K562 (cell line): ENCODE data around the gene PTPN12. TPM values are rescaled to one million over a fixed set of nuclear protein-coding genes. Genes with fewer than 3 reads are reported as not detected.
A peak's percentile ranks its signal among the peaks of the same experiment; 100 is the strongest.

Experiments used
- AFF1 ChIP-seq, 2 experiments: fragments of 450-650 bp; IDR thresholded peaks; 2 replicates each; pipeline ENCODE4 v1.6.1; 2018; ENCODE audit warnings: mild to moderate bottlenecking in 2 of 2, low read depth in 1 of 2; ENCODE audit not compliant: partially characterized antibody in 2 of 2
- ATF1 ChIP-seq, 2 experiments: fragments of 450-650 bp in 1 of 2; IDR thresholded peaks; 2 replicates each; pipeline ENCODE4 v1.6.1; 2016; ENCODE audit warnings: missing compliant biosample characterization in 1 of 2, missing genetic modification characterization in 1 of 2
- CBX3 ChIP-seq, 2 experiments: IDR thresholded peaks; 1 replicate in 1 of 2; 2 replicates in 1 of 2; pipeline ENCODE4 v1.6.1; 2012; ENCODE audit warnings: inconsistent platforms in 2 of 2, low read length in 2 of 2, borderline replicate concordance in 1 of 2, control low read depth in 1 of 2
- E2F3 ChIP-seq: fragments of 250-450 bp; sonication (Bioruptor Pico); IDR thresholded peaks from 2 replicates; pipeline ENCODE4 v1.4.0; 2020; ENCODE audit warnings: mild to moderate bottlenecking
- E2F6 ChIP-seq, 2 experiments: IDR thresholded peaks; 2 replicates each; pipeline ENCODE4 v1.6.1; 2011; ENCODE audit warnings: borderline replicate concordance in 1 of 2, control low read depth in 1 of 2, low read depth in 1 of 2, low read length in 1 of 2, mild to moderate bottlenecking in 1 of 2, mixed read lengths in 1 of 2, moderate library complexity in 1 of 2; ENCODE audit not compliant: insufficient read depth in 1 of 2, insufficient read length in 1 of 2, poor library complexity in 1 of 2, severe bottlenecking in 1 of 2; ENCODE audit errors: extremely low read depth in 1 of 2
- HES1 ChIP-seq: fragments of 450-650 bp; IDR thresholded peaks from 2 replicates; pipeline ENCODE4 v1.6.1; 2016; ENCODE audit warnings: low read depth, mild to moderate bottlenecking, moderate library complexity
- MLLT1 ChIP-seq, 2 experiments: fragments of 450-650 bp; IDR thresholded peaks; 2 replicates each; pipeline ENCODE4 v1.6.1; 2016
- POLR2A ChIP-seq: fragments of 450-650 bp; conservative IDR thresholded peaks from 2 replicates; pipeline ENCODE4 v1.6.1; 2016
- POLR2AphosphoS2 ChIP-seq: IDR thresholded peaks from 2 replicates; pipeline ENCODE4 v1.6.1; 2012; ENCODE audit warnings: low read length, improper control_type of control experiment
- SMAD4 ChIP-seq: fragments of 250-450 bp; sonication (Bioruptor Pico); conservative IDR thresholded peaks from 2 replicates; pipeline ENCODE4 v1.8.0; 2021; ENCODE audit warnings: inconsistent platforms, mild to moderate bottlenecking, moderate library complexity
- SP1 ChIP-seq: sonication (generic); formaldehyde crosslinking; IDR thresholded peaks from 2 replicates; pipeline ENCODE4 v1.8.1; 2022; ENCODE audit warnings: mild to moderate bottlenecking, missing genetic modification reagents
- TAF7 ChIP-seq: fragments of 450-650 bp; IDR thresholded peaks from 2 replicates; pipeline ENCODE4 v1.6.1; 2016; ENCODE audit warnings: missing genetic modification characterization, missing compliant biosample characterization
- ZEB2 ChIP-seq: fragments of 450-650 bp; IDR thresholded peaks from 2 replicates; pipeline ENCODE4 v1.6.1; 2016
- ZNF140 ChIP-seq: fragments of 250-450 bp; sonication (Bioruptor Pico); IDR thresholded peaks from 2 replicates; pipeline ENCODE4 v1.8.0; 2021; ENCODE audit warnings: moderate library complexity, mild to moderate bottlenecking, inconsistent platforms
- ZNF24 ChIP-seq: fragments of 450-650 bp; IDR thresholded peaks from 2 replicates; pipeline ENCODE4 v1.6.1; 2016
- ZNF384 ChIP-seq: IDR thresholded peaks from 2 replicates; pipeline ENCODE4 v1.6.1; 2012; ENCODE audit warnings: low read depth, low read length, improper control_type of control experiment
- ZNF76 ChIP-seq: fragments of 250-450 bp; sonication (Bioruptor Pico); IDR thresholded peaks from 2 replicates; pipeline ENCODE4 v1.4.0; 2020; ENCODE audit warnings: mild to moderate bottlenecking, moderate library complexity, borderline replicate concordance
- polyA plus RNA-seq, 8 experiments: library from polyadenylated mRNA; depleted of rRNA in 4 of 8; stranded (reverse) in 5 of 8; unstranded in 3 of 8; fragments of >200 nt; fragmentation: Nextera tagmentation in 2 of 8; fragmentation: Illumina TruSeq in 1 of 8; extraction: Ambion mirVana in 2 of 8; extraction: Trizol in 1 of 8; gene quantifications; 2 replicates each; pipeline versions ENCODE4 v1.2.1 to v1.2.3, GENCODE V29; 2011 to 2014; ENCODE audit warnings: inconsistent platforms in 1 of 8, missing spikeins in 1 of 8
- total RNA-seq, 7 experiments: library from RNA; depleted of rRNA in 6 of 7; stranded (reverse); fragments of >200 nt in 6 of 7; fragmentation: Illumina TruSeq in 2 of 7; extraction: Trizol in 2 of 7; gene quantifications; 2 replicates each; pipeline versions ENCODE4 v1.2.1 to v1.2.3, GENCODE V29; 2011 to 2021; ENCODE audit warnings: low replicate concordance in 1 of 7
- TF ChIP-seq, protein P1 (sequence below): fragments of 250-450 bp; sonication (Bioruptor Pico); IDR thresholded peaks from 2 replicates; pipeline ENCODE4 v1.4.0; 2020; ENCODE audit warnings: borderline replicate concordance

The PTPN12 gene
- total and polyA plus RNA-seq, 9 of the 15 experiments (the other 6 are each of a cell fraction or from before 2014, with no cell fraction given): 15.3 to 79.8 (median 26.6) TPM

DNA sequence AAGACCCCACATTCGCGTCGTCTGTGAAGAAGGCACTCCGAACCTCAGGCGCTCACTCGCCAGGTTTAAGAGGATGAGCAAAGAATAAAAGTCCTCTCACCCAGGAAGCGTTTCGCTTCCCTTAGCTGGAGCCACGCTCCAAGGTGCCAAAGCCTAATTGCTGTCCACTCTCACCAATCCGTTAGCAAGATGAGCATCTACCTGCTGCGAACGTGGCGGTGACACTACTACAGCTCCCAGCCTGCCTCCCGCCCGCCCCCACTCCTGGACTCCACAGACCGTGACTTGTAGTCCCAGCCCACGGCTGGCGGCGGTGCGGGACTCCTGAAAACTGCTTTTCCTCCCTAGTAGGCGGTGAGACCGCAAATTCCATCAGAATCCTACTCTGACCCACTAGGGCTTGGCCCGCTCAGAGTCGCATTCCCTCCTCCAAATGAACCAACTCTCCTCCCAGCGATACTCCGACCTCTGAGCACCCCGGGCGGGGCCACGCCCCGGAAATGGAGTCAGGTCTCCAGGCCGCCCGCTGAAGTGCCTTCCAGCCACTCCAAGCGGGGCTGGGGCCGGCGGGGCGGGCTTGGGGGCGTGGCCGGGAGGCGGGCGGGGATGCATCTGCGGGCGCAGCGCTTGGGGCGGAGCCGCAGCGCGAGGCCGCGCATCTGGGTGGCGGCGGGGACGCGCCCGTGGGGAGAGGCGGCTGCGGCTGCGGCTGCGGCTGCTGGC lies 521 bp upstream of the PTPN12 start (continued):
- peak; percentile 78 for TF ChIP-seq SP1 (CRISPR knock-in tag)
- no peak; the same call in 1 of the 2 replicates for TF ChIP-seq HES1
- TF ChIP-seq E2F3 (CRISPR knock-in tag): 0 out of 2 replicates have a peak, but pooled peaks have one; percentile 29
- no peak for TF ChIP-seq ATF1 (CRISPR knock-in tag; IDR thresholded peaks at IDR 0.05)
- TF ChIP-seq ATF1 (tag; IDR thresholded peaks at IDR 0.05): peak; percentile 72
- TF ChIP-seq AFF1 (IDR thresholded peaks at IDR 0.05; ENCODE audit: low read depth in 1 of 2, partially characterized antibody in 2 of 2): peak in 1 of 2 experiments; percentile 53
- TF ChIP-seq TAF7 (tag): peak; percentile 54; the same call in 1 of the 2 replicates
- TF ChIP-seq SMAD4 (CRISPR knock-in tag): peak; percentile 55; the same call in 1 of the 2 replicates
- TF ChIP-seq MLLT1 (IDR thresholded peaks at IDR 0.05): peak in 1 of 2 experiments; percentile 67; a peak in 1 of 4 replicates
- TF ChIP-seq ZNF76: no peak
- no peak; the same call in 1 of the 2 replicates for TF ChIP-seq ZNF24
- TF ChIP-seq POLR2A: peak; percentile 98
- no peak for TF ChIP-seq CBX3 (IDR thresholded peaks at IDR 0.05; ENCODE audit: borderline replicate concordance in 1 of 2, low read length in 2 of 2)
- TF ChIP-seq ZNF140 (CRISPR knock-in tag): no peak
- TF ChIP-seq, protein P1, sequence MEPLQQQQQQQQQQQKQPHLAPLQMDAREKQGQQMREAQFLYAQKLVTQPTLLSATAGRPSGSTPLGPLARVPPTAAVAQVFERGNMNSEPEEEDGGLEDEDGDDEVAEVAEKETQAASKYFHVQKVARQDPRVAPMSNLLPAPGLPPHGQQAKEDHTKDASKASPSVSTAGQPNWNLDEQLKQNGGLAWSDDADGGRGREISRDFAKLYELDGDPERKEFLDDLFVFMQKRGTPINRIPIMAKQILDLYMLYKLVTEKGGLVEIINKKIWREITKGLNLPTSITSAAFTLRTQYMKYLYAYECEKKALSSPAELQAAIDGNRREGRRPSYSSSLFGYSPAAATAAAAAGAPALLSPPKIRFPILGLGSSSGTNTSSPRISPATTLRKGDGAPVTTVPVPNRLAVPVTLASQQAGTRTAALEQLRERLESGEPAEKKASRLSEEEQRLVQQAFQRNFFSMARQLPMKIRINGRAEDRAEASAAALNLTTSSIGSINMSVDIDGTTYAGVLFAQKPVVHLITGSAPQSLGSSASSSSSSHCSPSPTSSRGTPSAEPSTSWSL (CRISPR knock-in tag): 0 out of 2 replicates have a peak, but pooled peaks have one; percentile 31
- peak; percentile 87 for TF ChIP-seq ZEB2
- peak in 1 of 2 experiments; percentile 33 for TF ChIP-seq E2F6 (IDR thresholded peaks at IDR 0.05; ENCODE audit: borderline replicate concordance in 1 of 2, extremely low read depth in 1 of 2, insufficient read depth in 1 of 2, insufficient read length in 1 of 2, low read depth in 1 of 2, low read length in 1 of 2, poor library complexity in 1 of 2, severe bottlenecking in 1 of 2)
- TF ChIP-seq ZNF384: no peak
- TF ChIP-seq POLR2AphosphoS2: peak; percentile 80; the same call in 1 of the 2 replicates
